ENCODE results near the gene FAM89B.

The FAM89B gene

GRCh38 chr11:65573391-65574079 lies 1.2 kb downstream of the FAM89B start:
- DNase-seq (ENCODE audit: low read depth) = no peak

GRCh38 chr11:65574109-65574810 lies 1.9 kb downstream of the FAM89B start:
- DNase-seq (ENCODE audit: low read depth) = peak; percentile 77

DNA sequence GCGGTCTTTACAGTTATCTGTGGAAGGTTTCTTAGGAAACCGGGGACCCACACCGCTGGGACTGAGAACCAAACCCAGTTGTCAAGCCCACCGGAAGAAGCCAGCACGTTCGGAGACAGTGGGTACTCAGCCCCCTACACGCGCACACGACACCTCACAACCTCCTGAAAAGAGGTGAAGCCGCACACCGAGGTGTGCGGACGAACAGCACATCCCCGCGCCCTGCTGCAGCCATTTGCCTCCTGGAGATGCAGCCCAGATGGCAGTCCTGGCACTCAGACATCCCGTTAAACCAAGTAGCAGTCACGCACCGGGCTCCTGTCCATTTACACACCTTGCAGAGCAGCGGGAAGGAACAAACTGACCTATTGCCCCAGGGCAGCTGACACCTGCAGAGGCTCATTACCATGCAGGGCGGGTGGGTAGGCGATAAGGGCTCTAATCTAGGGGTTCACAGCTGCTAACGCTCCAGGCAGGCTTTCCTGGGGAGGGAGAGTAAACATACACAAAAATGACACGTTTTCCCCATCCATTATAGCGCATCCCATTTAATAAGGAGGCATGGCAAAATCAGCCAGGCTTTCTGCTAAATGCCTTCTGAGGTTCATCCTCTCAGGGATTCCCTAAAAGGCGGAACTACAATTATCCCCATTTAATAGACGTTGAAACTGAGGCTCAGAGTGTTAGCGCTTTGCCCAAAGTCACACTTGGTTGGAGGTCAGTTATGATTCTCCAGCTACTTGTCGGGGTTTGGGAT lies 2.7 kb downstream of the FAM89B start:
- no peak for DNase-seq (ENCODE audit: low read depth)

- peak; percentile 75 for DNase-seq (ENCODE audit: low read depth)
These were observed 3.4 kb downstream of the FAM89B start, which contains the start of gene EHBP1L1 for GRCh38 chr11:65575568-65576231. Gene EHBP1L1, plus strand, starts transcription at chr11:65576053. Its CDS starts 250 bp downstream, at chr11:65576303.

GRCh38 chr11:65576232-65576866 lies 4.0 kb downstream of the FAM89B start:
- no peak for DNase-seq (ENCODE audit: low read depth)

- DNase-seq (ENCODE audit: low read depth) = no peak
These were observed 4.8 kb downstream of the FAM89B start for GRCh38 chr11:65576867-65577755.

GRCh38 chr11:65577756-65578109 lies 5.4 kb downstream of the FAM89B start:
- no peak for DNase-seq (ENCODE audit: low read depth)

DNA sequence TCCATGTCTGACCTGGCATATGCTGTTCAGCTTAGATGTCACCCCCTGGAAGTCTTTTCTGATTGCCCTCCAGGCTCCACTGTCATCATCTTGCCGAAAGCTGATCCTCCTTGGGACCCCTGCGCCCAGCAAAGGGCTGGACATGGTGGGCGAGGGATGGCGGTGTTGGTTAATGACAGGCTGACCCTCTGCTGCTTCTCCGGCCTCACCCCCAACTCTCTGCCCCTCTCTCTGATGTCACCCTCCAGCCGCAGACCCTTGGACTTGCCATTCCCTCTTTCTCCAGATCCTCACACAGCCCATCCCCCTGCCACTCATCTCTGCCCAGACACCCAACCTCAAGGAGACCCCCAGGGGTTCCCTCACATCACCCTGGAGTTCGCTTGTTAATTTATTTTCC lies 5.8 kb downstream of the FAM89B start:
- DNase-seq (ENCODE audit: low read depth) = no peak

GRCh38 chr11:65578667-65579066 lies 6.3 kb downstream of the FAM89B start:
- no peak for DNase-seq (ENCODE audit: low read depth)

DNA sequence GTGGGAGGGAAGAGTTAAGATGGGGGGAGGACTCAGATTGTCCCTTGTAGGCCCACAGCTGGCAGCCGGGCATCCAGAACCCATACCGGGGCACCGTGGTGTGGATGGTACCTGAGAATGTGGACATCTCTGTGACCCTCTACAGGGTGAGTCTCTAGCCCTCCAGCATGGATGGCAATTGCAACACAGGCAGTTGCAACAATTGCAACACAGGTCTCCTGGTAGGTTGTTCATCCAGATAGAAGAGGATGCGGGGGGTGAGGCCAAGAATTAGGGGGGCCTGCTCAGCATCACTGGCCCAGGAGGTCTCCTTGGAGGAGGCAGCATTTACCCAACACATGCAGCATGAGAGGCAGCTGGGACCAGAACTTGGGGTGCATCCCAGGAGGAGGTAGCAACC lies 7.0 kb downstream of the FAM89B start:
- no peak for DNase-seq (ENCODE audit: low read depth)

DNA sequence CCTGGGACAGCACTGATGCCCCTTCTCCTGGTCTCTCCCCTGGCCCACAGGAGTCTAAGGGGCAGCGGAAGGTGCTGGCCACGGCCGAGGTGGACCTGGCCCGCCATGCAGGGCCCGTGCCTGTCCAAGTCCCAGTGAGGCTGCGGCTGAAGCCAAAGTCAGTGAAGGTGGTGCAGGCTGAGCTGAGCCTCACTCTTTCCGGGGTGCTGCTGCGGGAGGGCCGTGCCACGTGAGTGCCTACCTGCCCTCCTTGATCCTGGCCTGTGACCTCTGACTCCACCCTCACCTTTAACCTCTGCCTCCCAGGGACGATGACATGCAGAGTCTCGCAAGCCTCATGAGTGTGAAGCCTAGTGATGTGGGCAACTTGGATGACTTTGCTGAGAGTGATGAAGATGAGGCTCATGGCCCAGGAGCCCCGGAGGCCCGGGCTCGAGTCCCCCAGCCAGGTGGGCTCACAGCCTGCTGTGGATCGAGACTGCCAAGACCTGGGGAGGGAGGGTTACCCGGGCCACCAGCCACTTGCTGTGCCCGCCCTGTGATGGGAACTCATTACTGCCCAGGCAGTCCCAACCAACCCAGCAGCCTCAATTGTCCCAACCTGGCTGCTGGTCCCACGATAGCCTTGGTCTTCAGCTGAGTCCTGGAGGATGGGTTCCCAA lies 7.8 kb downstream of the FAM89B start:
- no peak for DNase-seq (ENCODE audit: low read depth)

DNA sequence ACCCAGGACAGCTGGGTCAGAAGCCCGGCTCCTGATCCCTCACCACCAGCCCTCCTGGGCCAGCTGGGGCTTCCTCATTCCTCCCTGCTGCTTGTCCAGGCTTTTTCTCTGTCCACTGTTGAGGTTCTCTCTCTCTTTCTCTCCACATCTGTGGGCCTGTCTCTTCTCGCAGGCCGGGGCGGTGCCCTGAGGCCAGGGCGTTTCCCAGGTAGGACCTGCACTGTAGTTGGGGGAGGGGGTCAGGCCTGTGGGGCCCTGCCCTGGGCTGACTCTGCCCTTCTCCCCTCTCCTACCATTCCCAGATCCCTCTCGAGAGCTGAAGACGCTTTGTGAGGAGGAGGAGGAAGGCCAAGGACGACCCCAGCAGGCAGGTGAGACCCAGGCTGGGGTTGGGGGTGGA lies 8.4 kb downstream of the FAM89B start:
- DNase-seq (ENCODE audit: low read depth) = no peak

DNA sequence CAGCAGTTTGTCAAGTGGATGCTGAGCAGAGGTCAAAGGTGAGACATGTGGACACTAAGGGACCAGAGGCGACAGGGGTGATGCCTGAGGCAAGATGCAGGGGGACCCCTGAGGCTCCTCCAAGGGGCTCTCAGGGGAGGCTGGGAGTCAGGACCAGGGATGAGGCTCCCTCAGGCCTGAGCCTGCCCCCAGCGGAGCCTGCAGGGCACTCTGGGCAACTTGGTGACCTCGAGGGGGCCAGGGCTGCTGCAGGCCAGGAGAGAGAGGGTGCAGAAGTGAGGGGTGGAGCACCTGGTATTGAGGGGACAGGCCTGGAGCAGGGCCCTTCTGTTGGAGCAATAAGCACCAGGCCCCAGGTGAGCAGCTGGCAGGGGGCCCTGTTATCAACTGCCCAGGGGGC lies 9.6 kb downstream of the FAM89B start:
- DNase-seq (ENCODE audit: low read depth) = no peak

GRCh38 chr11:65583589-65583988 lies 11.3 kb downstream of the FAM89B start:
- no peak for DNase-seq (ENCODE audit: low read depth)

DNA sequence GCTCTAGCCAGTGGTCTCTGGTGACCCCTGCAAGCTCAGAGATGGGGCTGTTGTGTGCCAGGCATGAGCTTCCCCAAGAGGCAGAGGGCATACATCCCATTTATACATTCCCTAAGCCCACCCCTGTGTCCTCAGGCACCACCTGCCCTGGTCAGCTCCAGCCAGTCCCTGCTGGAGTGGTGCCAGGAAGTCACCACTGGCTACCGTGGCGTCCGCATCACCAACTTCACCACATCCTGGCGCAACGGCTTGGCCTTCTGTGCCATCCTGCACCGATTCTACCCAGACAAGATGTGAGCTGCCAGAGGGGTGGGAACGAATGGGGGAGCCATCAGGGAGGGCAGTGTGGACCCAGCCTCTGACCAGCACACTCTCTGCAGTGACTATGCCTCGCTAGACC lies 11.8 kb downstream of the FAM89B start:
- DNase-seq (ENCODE audit: low read depth) = no peak

DNA sequence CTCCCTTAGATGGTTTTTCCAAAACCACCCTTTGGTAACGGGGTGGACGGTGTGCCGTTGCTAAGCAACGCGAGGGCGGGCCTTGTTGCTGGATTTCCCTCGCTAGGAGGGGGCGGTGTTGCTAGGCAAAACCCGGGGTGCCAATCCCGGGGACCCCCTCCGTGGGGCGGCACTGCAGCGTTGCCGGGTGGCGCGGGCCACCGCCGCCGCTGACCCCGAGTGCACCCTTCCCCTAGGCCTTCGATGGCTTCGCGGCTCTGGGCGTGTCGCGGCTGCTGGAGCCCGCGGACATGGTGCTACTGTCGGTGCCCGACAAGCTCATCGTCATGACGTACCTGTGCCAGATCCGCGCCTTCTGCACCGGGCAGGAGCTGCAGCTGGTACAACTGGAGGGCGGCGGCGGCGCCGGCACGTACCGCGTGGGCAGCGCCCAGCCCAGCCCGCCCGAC lies 12.4 kb downstream of the FAM89B start:
- no peak for DNase-seq (ENCODE audit: low read depth)

DNA sequence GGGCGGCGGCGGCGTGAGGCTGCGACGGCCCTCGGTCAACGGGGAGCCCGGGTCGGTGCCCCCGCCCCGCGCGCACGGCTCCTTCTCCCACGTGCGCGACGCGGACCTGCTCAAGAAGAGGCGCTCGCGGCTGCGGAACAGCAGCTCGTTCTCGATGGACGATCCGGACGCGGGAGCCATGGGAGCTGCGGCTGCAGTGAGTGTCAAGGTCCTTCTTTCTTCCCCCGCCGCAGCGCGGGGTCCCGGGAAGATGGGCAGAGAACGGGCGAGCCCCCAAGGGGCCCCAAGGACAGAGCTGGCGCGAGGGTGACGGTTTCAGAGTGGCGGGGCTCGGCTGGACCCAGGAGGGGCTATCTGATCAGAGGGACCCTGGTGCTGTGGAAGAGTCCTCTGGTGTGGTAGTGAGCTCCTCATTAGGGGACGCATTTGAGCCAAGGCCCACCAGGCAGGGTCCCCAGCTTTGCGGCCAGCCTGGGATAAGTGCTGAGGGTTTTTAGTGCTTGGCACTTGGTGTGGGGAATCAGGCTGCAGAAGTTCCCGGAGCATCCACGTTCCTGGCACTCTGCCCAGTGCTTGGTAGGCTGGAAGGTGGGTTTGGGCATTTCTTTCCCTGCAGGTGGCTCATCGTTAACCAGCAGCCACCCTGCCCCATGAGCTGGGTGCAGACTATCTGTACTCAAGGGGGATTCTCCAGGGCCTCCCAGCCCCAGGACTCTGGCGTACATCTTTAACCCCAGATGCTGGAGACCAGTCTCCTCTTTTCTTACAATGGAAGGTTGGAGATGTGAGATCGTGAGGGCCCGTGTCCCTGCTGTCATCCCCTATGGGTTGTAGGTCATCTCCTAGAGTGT lies 13.3 kb downstream of the FAM89B start:
- no peak for DNase-seq (ENCODE audit: low read depth)

DNA sequence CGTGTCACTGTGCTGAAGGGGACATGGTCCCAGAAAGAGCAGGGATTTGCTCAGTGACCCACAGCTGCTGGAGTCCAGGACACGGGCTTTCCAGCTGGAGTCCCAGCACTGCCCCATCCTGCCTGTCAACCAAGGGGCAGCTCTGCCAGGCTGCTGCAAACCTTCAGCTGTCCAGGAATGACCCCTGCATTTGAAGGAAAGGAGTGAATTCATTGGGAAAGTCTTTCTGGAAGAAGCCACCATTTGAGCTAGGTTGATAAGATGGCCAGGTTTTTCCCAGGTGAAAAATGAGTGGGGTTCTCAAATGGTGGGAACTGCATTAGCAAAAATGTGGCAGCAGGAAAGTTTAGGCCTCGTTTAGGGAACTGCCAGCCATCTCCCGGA lies 13.9 kb downstream of the FAM89B start:
- DNase-seq (ENCODE audit: low read depth) = no peak

- no peak for DNase-seq (ENCODE audit: low read depth)
These were observed 14.3 kb downstream of the FAM89B start for GRCh38 chr11:65586676-65587075.
